Measurements from ENCODE around the gene SYNE2.
"Not testable (repeated sequence)": the region's sequence is repeated elsewhere in the genome, so short reads cannot be mapped to it uniquely, and the experiment has no call there.

The SYNE2 gene

GRCh38 chr14:64178814-64179213 is 326.0 kb downstream of the SYNE2 start:
- Histone ChIP-seq H3K4me2 (ENCODE audit: low read depth, low read length, poor library complexity, severe bottlenecking) (no peak overlapping the region), H3K9me3 (ENCODE audit: insufficient read depth, low read length) (no peaks in the 10 kb centered on the region), H3K27me3 (ENCODE audit: low read length) (no peaks in the 10 kb centered on the region), H3K36me3 (ENCODE audit: low read length) (peaks cover 57% of the 10 kb centered on the region), H4K20me1 (ENCODE audit: low read depth, low read length) (no peaks in the 10 kb centered on the region), H3F3A (ENCODE audit: insufficient read depth) (peaks cover 13% of the 10 kb centered on the region), H3K9me2 (replicated peaks; ENCODE audit: insufficient read depth, low read length) (no peaks in the 10 kb centered on the region), H3K79me2 (ENCODE audit: insufficient read depth, low read length) (no peaks in the 10 kb centered on the region), H2AFZ (ENCODE audit: low read depth, low read length, severe bottlenecking) (no peak overlapping the region), H3K4me3 (ENCODE audit: insufficient read depth, low read length, poor library complexity, severe bottlenecking) (no peak overlapping the region), H3K27ac (ENCODE audit: low read depth, low read length) (no peak overlapping the region), H3K9ac (ENCODE audit: low read length) (no peak overlapping the region)
- TF ChIP-seq CTCF (IDR thresholded peaks at IDR 0.05; ENCODE audit: insufficient read depth, low read length, poor library complexity, severe bottlenecking) = no peak
- TF ChIP-seq EZH2phosphoT487 (conservative IDR thresholded peaks at IDR 0.05; ENCODE audit: low read length) = no peak

GRCh38 chr14:64182908-64183307 is 330.1 kb downstream of the SYNE2 start:
- H3K27ac ChIP-seq (ENCODE audit: low read depth, low read length); H3K9me2 ChIP-seq (replicated peaks; ENCODE audit: insufficient read depth, low read length); H3K79me2 ChIP-seq (ENCODE audit: insufficient read depth, low read length); H3F3A ChIP-seq (ENCODE audit: insufficient read depth); H3K27me3 ChIP-seq (ENCODE audit: low read length); H2AFZ ChIP-seq (ENCODE audit: low read depth, low read length, severe bottlenecking); H3K9me3 ChIP-seq (ENCODE audit: insufficient read depth, low read length); H3K9ac ChIP-seq (ENCODE audit: low read length); H3K4me2 ChIP-seq (ENCODE audit: low read depth, low read length, poor library complexity, severe bottlenecking); H3K4me3 ChIP-seq (ENCODE audit: insufficient read depth, low read length, poor library complexity, severe bottlenecking); H4K20me1 ChIP-seq (ENCODE audit: low read depth, low read length): not testable (repeated sequence)
- H3K36me3 ChIP-seq (ENCODE audit: low read length) = peaks cover 52% of the 10 kb centered on the region

- H3K79me2 ChIP-seq (ENCODE audit: insufficient read depth, low read length) = no peaks in the 10 kb centered on the region
- no peaks in the 10 kb centered on the region for H3K9me3 ChIP-seq (ENCODE audit: insufficient read depth, low read length)
- no peak overlapping the region for H2AFZ ChIP-seq (ENCODE audit: low read depth, low read length, severe bottlenecking)
- H3K9ac ChIP-seq (ENCODE audit: low read length) = no peak overlapping the region
- H3K36me3 ChIP-seq (ENCODE audit: low read length) = peaks cover 58% of the 10 kb centered on the region
- TF ChIP-seq CTCF (IDR thresholded peaks at IDR 0.05; ENCODE audit: insufficient read depth, low read length, poor library complexity, severe bottlenecking) (no peak), EZH2phosphoT487 (conservative IDR thresholded peaks at IDR 0.05; ENCODE audit: low read length) (no peak)
- no peaks in the 10 kb centered on the region for H4K20me1 ChIP-seq (ENCODE audit: low read depth, low read length)
- H3K9me2 ChIP-seq (replicated peaks; ENCODE audit: insufficient read depth, low read length) = no peaks in the 10 kb centered on the region
- H3K27ac ChIP-seq (ENCODE audit: low read depth, low read length) = no peak overlapping the region
- no peak overlapping the region for H3K4me2 ChIP-seq (ENCODE audit: low read depth, low read length, poor library complexity, severe bottlenecking)
- H3F3A ChIP-seq (ENCODE audit: insufficient read depth) = 0 out of 2 replicates have a peak, but pooled peaks cover 6% of the 10 kb centered on the region
- H3K4me3 ChIP-seq (ENCODE audit: insufficient read depth, low read length, poor library complexity, severe bottlenecking) = no peak overlapping the region
- no peaks in the 10 kb centered on the region for H3K27me3 ChIP-seq (ENCODE audit: low read length)
These were observed 331.4 kb downstream of the SYNE2 start for GRCh38 chr14:64184103-64184729.

GRCh38 chr14:64185184-64185583 is 332.4 kb downstream of the SYNE2 start:
- H2AFZ ChIP-seq (ENCODE audit: low read depth, low read length, severe bottlenecking) = no peak overlapping the region
- H3K4me3 ChIP-seq (ENCODE audit: insufficient read depth, low read length, poor library complexity, severe bottlenecking) = no peak overlapping the region
- no peaks in the 10 kb centered on the region for H3K27me3 ChIP-seq (ENCODE audit: low read length)
- TF ChIP-seq EZH2phosphoT487 (conservative IDR thresholded peaks at IDR 0.05; ENCODE audit: low read length) (no peak), CTCF (IDR thresholded peaks at IDR 0.05; ENCODE audit: insufficient read depth, low read length, poor library complexity, severe bottlenecking) (no peak)
- H3K36me3 ChIP-seq (ENCODE audit: low read length) = peaks cover 57% of the 10 kb centered on the region
- H3K27ac ChIP-seq (ENCODE audit: low read depth, low read length) = no peak overlapping the region
- no peaks in the 10 kb centered on the region for H3K9me2 ChIP-seq (replicated peaks; ENCODE audit: insufficient read depth, low read length)
- H3F3A ChIP-seq (ENCODE audit: insufficient read depth) = no peaks in the 10 kb centered on the region
- H4K20me1 ChIP-seq (ENCODE audit: low read depth, low read length) = no peaks in the 10 kb centered on the region
- no peaks in the 10 kb centered on the region for H3K79me2 ChIP-seq (ENCODE audit: insufficient read depth, low read length)
- no peaks in the 10 kb centered on the region for H3K9me3 ChIP-seq (ENCODE audit: insufficient read depth, low read length)
- H3K4me2 ChIP-seq (ENCODE audit: low read depth, low read length, poor library complexity, severe bottlenecking) = no peak overlapping the region
- no peak overlapping the region for H3K9ac ChIP-seq (ENCODE audit: low read length)

All from SU-DHL-6 (cell line).